HG02885 (cell line): Measurements from ENCODE around the gene FYB1.
"Not testable (repeated sequence)": the region's sequence is repeated elsewhere in the genome, so short reads cannot be mapped to it uniquely, and the experiment has no call there.

Experiments
- ATAC-seq: cut with Tn5 transposase; IDR thresholded peaks from one replicate; pipeline ENCODE4 v1.9.1; 2021; ENCODE audit warnings: mild to moderate bottlenecking; ENCODE audit not compliant: unreplicated experiment, poor library complexity

Gene FYB1

DNA sequence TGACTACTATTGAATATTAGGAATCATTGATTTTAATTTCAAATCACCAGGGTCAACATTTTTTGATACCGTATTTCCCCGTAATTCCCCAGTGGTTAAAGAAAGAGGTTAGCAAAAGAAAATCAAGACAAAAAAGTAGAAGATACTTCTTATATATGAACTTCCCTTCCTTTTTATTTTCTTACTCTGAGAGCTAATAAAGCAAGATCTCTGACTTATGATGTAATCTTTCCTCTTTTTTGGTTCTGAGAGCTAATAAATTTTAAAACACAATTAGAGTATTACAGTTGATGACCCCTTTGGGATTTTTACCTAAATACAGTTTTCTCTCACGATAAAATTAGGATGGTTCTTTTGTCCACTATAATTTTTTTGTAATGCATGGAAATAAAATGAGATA lies 9.2 kb upstream of the FYB1 start:
- no peak for ATAC-seq

DNA sequence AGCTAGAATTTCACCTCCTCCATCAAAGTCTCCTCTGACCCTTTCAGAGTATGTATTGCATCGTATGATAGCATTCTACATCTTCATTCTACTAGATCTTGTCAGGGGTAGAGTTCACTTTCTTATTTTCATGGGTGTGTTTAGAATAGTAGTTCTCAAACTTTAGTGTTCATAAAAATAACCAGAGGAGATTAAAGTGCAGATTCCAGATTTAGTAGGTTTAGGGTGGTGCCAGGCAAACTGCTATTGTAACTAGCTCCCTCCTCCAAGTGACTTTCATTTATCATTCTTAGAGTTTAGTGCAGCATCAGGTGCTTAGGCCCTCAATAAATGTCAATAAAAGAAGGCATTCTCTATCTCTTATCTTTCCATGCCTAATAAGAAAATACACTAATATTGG lies 7.2 kb upstream of the FYB1 start:
- ATAC-seq, result no peak

DNA sequence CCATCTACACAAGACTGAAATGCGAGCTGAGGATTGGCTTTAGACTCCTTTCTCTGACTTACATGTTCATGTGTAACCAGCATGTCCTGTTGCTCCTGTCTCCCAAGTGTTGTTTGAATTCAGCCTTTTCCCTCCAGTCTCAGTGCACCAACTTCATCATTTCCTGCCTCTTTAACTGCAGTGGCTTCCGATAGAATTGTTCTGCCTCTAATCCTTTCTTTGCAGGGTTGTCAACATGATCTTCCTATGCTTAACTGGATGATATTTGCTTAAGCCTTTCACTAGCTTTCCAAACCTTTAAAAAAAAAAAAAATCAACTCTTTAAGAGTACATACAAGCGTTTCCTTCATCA lies 6.7 kb upstream of the FYB1 start:
- no peak for ATAC-seq

DNA sequence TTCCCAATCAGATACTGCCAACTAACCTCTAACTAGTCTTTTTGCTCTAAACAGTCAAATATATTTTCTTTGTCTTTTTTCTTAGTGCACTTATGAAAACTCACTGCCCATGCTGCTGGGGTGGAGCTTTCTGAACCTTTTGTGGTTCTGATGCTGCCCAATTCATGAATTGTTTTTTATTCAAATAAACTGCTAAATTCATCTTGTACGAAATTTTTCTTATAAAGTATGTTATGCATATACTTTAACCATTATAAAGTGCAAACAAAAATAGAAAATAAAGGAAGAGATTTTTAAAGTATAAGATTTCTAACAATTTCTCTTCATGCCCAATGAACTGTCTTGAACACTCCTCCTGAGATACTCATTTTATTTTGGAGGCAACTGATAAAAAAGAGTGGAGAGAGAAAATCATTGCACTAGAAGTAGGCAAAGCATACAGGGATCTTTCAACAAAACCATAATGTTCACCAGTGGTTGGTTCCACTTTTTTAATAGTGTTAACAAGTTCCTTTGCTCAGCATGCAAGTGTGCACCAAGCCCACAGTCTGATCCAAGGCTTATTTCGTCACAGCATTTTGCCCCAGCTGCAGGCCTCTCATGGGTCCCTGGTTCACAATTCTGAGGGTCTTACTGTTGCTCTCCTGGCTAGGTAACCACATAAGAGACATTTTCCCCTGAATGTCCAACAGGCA lies 6.2 kb upstream of the FYB1 start:
- ATAC-seq, result no peak

DNA sequence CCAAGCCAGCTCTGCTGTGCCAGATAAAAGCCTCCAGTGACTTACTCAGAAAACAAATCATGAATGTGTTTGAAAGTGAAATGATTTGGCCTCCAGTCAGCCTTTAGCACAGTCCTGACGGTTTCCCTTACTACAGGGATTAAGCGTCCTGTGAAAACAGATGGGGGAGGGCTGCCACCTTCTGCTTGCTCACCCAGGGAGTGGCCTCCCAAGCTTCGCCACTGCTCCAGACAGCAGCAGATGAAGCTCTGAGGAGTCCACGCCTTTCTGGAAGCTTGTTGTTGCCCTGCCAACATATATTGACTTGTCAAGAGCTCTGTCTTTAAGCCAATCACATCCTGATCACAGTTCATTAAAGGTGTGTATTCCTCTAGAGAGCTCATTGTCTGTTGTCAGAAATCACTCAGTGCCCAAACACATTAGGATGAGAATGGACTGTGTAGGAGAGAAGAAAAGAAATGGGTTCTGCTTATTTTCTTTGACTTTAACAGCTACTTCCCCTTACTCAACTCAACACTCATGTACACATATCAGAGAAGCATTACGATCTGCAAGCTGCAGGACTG lies 4.9 kb upstream of the FYB1 start:
- no peak for ATAC-seq

DNA sequence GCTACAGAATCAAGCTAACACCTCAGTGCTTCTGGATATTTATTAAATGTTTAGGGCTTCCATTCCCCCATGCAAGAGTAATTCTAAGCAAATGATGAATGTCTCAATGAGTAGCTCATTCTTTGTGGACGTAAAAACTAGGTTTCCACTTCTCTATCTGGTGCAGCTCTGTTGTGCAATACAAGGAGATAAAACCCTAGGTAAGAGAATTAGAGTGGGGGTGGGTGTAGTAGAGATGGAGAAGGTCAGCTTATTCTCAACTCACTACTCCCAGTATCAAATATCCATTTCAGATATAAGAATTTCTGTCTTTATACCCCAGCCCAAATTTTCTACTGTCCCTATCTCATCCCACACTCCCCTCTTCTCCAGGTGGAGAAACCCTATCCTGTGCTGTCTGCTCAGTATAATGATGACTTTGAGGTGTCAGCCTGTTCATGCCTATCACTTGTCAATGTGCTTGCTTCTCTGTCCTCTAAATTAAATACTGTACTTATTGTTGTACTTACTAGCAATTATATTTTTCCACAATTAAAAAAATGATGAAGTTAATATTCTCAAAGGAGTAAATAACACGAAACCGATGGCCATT lies 4.3 kb upstream of the FYB1 start:
- ATAC-seq, result no peak

DNA sequence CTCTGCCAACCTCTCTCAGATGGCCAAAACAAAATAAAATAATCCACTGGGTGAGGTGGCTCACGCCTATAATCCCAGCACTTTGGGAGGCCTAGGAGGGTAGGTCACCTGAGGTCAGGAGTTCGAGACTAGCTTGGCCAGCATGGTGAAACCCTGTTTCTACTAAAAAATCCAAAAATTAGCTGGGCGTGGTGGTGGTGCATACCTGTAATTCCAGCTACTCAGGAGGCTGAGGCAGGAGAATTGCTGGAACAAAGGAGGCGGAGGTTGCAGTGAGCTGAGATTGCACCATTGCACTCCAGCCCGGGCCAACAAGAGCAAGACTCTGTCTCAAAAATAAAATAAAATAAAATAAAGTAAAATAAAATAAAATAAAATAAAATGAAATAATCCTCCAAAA lies 2.3 kb upstream of the FYB1 start:
- not testable (repeated sequence) for ATAC-seq

DNA sequence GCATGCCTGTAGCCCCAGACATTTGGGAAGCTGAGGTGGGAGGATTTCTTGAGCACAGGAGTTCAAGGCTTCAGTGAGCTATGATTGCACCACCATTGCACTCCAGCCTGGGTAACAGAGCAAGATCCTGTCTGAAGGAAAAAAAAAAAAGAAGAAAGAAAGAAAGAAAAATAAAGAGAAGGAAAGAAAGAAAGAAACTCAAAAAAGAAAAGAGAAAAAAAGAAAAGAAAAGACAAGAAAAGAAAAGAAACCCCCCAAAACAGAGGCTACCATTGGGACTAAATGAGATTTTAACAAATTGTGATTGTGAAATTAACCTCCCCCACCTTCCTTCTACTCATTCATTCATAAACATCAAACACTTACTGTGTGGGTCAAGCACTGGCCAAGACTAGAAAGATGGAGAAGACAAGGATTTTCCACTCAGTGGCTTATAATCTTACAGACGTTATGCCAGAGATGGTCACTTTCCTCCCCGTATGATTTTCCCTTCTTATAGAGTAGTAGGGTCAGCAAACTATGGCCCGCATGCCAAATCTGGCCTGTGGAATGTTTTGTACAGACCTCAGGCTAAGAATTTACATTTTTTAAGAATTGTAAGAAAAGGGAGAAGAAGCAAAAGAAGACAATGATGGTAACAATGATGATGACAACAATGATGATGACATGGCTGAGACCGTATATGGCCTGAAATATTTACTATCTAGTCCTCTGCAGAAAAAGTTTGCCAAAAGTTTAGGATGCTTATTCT lies 1.1 kb upstream of the FYB1 start:
- no peak for ATAC-seq

DNA sequence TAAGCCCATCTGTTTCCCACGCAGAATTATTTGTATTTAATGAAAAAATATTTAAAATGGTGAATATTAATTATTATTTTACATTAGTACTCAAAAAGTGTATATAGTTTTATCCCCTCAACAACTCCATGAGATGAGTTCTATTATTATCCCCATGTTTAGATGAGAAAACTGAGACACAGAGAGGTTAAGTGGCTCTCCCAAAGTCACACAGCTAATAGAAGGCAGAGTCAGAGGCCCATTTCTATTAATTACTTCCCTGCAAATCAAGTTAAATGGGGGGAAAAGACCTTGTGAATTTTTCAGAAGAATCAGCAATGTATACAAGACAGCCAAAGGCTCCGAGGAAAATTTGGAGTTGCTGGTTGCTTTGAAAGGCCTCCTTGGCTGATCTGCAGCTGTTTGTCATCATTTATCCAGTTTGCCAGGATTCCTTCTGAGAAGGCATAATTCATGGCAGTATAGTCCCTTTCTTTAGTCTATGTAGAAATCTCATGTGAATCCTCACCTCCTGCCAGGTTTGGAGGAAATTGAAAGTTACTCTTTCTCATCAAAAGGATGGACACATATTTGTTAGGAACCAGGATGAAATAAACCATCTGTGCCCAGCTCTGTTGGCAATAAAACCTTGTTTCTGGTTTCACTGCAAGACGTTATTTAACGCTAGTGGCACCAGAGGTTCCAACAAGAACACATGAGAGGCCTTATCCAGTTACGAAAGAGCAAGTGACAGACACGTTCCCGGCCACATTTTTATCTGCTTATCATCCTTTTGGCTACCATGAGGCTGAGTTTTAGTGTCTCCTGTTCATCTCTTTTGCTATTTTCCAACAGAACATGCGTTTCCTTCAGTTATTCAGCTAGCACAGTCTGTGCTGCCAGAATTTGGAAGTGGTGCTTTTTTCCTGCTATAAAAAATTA lies 621 bp downstream of the FYB1 start:
- no peak for ATAC-seq

DNA sequence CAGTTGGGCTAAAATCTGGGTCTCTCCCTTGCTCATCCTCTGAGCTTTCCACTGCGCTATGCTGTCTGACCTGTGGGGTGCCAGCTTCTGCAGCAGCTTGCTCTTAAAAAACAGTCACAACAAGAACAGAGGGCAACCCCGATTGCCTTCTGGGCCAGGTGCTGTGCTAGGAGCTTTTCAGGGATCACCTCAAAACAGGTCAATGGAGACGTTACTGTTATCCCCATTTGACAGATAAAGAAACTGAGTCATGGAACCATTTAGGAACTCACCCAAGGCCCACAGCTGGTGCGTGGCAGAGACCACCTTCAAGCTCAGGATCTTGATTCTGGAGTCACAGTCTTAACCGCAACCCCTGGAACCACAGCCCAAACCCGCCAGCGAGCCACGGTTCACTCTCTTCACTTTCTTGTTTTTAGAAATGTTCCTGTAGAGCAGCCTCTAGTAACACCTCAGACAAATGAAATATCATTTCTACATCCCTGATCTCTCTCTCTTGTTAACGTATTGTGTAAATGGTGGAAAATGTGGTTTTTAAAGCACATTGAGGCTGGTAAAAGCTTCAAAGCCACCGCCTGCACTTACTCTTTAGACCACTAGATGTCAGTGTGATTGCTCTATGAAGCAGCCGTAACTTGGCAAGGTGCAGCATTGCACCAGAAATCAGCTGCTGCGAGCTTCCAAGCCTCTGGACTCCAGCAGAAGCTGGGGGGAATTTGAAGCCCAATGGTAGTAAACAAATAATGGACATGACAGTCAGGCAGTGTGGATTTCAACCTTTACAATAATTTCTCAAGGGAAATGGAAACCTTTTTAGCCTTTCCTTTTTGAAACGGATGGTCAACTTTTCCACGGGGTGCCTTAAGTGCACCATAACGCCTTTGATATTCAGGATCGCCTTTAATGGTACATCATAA lies 1.7 kb downstream of the FYB1 start:
- peak; percentile 92 for ATAC-seq

DNA sequence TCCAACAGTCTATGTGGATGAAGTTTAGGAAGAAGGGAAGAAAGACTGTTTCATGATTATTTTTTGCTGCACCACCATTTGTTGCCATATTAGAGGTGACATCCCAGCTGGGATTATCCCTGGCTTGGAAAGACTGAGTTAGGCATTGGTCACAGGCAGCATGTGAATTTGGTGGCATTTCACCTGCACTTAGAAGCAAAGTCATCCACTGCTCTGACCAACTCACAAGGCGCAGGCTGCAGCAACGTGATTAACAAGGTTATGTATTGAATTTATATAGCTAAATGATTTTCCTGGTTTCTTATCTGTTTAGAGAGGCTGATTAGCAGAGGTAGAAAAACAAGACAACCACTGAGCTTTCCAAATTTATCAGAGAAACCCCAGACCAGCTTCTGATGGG lies 2.7 kb downstream of the FYB1 start:
- no peak for ATAC-seq

DNA sequence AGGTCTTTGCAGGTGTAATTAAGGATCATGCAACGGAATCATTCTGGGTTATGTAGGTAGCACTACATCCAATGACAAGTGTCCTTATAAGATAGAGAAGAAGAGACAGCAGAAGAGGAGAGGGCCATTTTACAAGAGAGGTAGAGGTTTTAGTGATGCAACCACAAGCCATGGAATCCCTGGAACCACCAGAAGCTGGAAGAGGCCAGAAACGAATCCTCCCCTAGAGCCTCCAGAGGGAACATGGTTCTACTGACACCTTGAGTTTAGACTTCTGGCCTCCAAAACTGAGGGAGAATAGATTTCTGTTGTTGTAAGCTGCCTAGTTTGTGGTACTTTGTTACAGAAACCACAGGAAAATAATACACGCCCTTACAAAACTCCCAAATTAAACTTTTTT lies 3.5 kb downstream of the FYB1 start:
- ATAC-seq, result no peak

DNA sequence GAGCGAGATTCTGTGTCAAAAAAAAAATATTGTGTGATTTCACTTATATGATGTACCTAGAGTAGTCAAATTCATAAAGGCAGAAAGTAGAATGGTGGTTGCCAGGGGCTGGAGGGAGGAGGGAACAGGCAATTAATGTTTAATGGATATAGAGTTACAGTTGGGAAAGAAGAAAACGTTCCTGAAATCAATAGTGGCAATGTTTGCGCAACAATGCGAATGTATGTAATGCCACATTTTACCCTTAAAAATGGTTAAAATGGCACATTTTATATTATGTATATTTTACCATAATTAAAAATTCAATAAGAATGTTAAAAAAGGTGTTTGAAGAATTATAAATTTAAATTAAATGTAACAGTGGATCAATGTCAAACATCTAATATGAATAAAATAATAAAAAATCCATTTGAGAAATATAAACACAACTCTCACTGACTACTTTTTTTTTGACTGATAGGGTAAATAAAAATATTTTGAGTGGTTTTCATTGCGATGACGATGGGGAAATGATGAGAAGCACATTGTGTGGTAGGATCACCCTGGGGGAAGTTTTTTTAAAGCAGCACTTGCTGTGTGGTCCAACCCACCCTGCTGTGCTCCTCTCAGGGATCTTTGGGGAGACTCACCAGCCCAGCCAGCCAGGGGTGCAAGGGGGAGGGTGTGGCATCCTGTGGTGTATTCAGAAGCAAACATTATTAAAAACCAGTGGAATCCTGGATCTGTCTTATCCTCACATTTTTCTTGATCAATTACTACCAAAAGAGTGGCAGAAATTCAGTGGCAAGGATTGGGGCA lies 4.3 kb downstream of the FYB1 start:
- no peak for ATAC-seq

DNA sequence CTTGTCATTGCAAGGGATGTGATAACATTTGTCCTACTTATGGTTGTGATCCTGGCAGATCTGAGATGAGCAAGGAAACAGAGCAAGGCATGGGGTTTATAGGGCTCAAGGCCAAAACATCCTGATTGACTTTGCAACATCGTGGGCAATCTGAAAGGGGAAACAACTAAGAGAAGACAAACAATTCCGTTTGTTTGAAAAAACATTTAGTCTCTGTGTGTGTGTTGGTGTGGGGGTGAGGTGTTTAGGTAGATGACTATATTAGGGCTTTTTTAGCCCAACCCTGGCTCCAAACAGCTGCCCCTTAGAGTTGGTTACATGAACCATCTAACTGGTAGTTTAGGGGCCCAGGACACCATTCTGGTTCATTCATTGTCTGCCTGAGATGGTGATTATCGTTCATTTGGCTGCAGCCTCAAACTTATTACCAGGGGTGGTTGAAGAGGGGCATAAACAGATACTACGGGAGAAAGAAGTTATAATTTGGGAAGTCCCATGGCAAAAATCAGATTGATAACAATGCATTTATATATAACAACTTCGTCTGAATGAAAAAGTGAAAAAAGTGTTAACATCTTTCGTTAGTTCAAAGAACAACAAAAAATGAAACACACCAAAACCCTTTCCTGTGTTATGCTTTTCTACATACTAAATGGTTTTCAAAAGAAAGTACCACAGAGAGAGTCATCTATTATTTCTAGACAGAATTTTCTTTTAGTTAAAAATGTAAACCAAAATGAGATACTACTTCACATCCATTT lies 5.7 kb downstream of the FYB1 start:
- ATAC-seq, result no peak

DNA sequence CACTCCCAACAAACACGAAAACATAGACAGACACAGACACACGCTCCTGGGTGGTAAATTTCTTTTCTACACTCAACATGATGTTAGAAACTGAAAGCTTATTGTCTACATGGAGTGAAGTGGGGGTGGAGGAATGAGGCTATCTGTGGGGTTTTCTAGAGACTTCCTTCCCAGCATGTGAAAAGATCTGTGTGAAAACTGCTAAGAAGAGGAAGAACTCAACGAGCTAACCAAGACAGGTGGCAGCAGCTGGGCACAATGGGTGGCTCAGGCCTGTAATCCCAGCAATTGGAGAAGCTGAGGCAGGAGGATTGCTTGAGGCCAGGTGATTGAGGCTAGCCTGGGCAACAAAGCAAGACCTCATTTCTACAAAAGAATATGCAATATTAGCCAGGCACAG lies 7.6 kb downstream of the FYB1 start:
- no peak for ATAC-seq

DNA sequence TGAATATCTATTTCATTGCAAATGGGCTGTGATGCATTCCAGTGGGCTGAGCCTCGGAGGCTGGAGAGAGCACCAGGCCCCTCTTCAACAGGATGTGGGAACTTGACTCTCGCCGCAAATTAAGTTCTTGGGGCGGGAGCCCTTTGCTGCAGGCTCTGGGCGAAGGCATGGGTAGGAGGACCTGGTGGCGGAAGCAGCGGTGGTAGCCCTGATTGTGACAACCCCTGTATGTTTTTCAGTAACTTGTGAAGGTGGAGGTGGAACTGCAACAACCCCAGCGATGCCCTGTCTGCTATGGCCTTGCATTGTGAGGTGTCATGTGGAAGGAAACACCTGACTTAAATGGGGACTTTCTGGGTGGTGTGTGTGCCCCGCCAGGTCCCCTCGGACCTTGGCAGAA lies 9.4 kb downstream of the FYB1 start:
- ATAC-seq, result peak; percentile 52

DNA sequence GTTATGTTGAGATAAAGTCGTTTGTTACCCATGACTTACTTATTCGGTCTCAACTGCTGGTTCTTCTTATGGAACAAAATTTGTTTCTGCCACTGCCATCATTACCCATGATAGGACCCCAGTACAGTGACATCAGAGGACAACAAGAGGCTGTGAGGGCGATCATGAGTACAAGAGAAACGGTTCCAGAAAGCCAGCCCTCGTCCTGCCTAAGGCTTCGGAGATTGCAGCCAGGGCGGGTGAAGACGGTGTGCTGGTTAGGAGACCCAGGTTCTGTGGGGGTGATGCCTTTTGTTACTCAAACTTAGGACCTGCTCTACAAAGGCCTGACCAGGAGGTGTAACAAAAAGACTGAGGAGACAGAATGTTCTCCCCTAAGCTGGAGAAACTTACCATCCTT lies 10.9 kb downstream of the FYB1 start:
- ATAC-seq, result no peak
